Activated CD8-positive, alpha-beta memory T cell treated with anti-CD3 and anti-CD28 coated beads for 24 hours (primary cell): ENCODE measurements around the gene PXYLP1.
"Not testable (repeated sequence)": the region's sequence is repeated elsewhere in the genome, so short reads cannot be mapped to it uniquely, and the experiment has no call there.

Experiments
- DNase-seq: peaks from one replicate; pipeline ENCODE4 v3.0.0-alpha.2; 2020

Gene PXYLP1

DNA sequence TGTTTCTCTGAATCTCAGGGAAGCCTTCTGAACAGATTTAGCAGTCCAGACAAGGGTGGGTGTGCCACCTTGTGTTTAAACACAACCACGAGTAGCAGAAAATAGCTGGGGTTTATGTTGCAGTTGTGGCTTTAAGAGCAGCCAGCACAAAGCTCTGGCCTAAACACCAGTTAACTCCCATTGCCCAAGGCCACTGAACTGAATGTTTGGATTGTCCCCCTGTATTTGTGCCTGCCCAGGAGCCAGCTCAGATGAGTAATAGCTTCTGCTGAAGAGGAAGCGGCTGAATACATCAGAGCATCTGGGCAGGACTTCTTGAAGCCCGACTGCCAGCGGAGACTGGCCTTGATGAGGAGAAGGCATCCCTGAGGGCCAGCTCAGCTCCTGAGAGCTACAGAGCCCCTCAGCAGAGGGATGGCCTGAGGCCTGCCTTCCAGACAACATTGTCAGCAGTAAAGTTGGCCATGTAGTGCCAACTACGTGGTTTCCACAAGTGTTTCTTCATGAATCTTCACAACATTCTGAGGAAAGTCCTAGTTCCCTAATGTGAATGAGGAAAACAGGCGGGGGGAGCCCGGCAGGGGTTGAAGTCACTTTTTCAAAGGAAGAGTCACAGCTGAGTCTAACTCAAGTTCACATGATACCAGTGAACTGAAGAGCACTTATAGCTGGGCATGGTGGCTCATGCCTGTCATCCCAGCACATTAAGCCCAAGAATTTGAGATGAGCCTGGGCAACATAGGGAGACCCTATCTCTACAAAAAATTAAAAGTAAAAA lies 70.9 kb downstream of the PXYLP1 start:
- no peak for DNase-seq

DNA sequence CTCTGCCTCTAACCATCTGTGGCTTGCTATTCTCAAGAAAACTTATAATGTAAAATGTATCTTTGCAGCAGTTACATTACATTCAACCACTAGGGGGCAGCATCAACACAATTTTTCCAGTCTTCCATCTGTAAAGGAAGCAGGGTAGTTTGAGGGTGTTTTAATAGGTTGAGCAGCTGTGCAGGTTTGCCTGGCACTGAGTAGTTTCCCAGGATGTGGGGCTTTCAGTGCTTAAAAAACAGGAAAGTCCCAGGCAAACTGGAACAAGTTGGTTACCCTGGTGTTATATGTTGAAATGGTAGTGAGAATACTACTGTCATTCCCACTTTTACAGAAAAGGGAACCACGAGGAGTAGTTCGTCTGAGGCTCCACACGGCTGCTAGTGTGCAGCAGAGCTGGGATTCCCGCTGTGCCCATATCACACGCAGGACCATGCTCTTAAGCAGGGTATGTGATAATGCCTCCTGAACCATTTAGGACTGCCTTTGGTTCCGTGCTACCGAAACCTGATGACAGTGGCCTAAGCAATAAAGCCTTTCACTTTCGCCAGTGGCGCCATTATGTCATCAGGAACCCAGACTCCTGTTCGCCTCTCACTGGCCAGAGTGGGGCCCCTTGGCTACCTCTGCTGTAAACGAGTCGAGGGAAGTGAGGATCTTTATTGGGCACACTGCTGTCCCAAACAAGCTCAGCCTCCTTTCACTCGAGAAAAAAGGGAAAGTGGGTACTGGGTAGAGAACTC lies 72.0 kb downstream of the PXYLP1 start:
- DNase-seq, result no peak

DNA sequence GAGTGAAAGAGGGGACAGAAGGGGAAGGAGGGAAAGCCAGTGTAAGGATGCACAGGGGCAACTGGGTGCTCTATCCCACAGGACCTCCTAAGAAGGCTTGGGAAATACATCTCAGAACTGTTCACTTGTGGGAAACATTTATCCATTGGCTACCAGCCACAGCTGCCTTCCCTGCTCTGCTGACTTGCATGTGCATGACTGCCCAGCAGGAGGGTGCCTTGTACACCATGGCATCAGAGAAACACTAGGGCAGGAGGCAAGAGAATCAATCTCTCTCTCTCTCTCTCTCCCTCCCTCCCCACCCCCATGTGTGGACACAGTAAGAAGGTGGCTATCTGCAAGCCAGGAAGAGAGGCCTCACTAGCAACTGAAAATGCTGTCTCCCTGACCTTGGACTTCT lies 73.8 kb downstream of the PXYLP1 start:
- DNase-seq, result no peak

DNA sequence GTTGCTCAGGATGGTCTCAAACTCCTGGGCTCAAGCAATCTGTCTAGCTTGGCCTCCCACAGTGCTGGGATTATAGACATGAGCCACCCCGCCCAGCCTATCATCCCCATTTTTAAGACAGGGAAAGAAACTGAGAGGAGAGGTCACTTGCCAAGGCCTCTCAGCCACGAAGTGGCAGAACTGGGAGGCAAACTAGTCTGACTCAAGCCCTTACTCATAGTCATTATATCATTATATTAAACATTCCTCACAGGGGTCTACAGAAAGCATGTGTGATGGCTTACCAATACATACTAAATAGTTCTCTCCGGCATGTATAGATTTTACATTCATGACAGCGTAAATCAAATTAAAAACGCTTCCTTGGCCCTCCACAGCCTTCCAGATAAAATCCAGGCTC lies 74.7 kb downstream of the PXYLP1 start:
- no peak for DNase-seq

DNA sequence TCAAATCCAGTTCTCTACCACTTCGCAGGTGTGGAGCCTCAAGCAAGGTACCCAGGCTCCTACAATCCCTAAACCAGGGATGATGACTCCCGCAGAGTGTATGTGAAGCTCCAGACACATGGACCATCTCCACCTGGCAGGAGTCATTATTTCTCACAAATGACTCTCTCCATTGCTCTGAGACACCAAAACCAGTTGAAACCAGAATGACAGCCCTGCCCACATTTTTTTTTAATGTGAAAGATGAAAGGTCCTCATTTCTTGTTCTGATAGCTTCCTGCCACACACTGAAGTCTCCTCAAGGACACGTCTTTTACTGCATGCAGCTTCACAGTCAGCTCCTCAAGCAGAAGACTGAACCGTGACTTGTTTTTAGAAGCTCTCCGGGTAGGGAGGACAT lies 75.3 kb downstream of the PXYLP1 start:
- peak; percentile 67 for DNase-seq

DNA sequence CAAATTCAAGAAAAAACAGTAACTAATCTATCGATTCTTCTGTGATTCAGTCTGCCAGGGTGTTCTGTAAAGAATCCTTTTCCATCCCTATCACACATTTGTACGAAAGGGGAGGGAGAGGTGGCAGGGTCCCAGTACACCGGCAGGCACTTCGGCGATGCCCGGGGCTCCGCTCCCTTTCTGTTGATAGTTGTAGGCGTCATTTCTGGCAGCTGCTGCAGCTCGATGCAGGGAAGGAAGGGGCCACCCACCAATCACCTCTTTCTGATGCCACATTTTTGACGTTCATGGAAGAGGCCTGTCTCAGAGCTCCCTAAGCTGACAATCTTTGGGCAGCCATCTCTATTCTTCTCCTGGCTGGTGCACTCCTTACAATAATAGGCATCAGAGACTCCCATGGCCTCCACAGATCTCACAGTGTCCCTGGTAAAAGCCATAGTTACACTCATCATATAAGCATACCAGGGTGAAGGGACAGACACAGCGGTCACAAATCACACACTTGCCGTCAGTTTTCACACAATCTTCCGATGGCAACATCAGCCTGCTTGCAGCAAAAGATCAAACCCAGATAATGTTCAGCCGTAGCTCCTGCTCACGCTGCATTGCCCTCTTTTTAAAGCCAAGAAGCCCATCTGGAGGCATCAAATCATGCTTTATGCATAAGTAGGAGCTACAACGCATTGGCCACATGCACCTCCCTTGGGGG lies 75.9 kb downstream of the PXYLP1 start:
- peak; percentile 71 for DNase-seq

DNA sequence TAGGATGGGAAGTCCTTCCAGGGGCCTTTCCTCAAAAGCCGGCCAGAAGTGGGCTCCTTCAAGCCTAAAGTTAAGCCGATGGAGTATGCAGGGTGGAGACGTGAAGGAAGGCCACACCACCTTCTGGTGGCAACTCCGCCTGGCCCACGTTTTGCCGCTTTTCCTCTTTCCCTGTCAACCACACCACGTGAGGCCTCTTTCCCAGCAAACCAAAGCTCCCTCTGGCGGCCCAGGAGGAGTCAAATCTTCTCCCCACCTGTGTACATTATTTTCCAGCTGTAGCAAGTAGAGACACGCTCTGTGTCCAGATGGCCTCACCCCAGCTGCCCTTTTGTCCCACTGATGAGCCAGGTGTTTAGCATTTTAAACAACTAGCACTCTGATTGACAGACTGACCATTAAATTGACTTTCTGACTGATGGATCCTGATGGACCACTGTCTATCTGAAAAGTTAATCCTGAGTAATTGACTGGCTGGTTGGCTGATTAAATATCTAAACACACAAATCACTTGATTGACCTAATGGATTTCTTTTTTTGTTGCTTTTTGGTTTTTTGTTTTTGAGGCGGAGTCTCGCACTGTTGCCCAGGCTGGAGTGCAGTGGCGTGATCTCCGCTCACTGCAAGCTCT lies 77.1 kb downstream of the PXYLP1 start:
- DNase-seq, result no peak

DNA sequence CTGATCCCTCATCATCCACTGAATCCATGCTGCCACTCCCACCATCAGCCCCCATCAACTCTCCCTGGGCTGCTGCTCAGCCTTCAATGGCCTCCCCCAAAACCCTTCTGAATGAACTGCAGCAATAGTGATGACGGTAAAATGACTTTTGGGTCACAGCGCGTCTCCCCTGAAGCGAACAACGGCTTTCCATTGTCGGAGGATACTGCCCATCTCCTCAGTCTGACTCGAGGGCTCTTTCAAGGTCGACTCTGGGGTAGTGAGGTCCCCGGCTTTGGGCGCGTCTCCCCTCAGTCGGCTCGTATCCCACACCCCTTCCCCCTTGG lies 79.5 kb downstream of the PXYLP1 start:
- DNase-seq, result no peak

DNA sequence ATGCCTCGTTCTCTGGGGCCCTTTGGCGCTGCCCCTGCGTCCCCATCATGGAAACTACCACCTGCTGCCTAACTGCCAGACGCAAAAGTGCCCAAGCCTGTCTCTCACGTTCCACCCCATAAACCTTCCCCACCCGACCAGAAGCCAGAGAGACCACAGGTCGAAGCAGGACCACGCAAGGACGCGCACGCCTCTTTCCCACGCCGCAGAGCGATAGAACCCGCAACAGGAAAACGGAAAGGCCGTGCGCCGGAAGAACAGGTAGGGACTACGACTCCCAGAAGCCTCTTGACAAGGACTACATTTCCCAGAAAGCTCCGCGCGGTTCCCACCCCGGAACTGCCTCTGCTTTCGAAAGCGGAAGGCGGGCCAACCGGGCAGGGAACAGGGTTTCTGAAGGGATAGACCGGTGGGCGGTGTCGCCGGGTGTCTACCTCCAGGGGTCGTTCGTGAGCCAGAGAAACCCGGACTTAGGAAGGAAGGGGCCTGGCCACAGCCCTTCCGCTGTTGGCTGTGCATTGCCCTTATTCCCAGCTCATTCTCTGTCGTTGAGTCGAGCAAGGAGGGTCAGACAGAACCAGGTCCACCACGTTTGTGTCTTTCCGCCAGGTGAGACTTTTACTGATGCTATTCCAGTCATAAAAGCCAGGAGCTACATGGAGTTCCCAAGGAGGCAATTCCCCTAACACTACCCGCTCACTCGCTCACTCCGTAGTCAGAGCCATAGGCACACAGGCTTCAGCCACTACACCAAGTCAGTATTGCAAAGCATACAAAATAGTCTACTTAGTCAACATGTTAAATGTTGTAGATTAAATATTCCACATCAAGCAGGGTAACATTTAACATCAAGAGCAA lies 80.1 kb downstream of the PXYLP1 start:
- DNase-seq, result peak; percentile 98

DNA sequence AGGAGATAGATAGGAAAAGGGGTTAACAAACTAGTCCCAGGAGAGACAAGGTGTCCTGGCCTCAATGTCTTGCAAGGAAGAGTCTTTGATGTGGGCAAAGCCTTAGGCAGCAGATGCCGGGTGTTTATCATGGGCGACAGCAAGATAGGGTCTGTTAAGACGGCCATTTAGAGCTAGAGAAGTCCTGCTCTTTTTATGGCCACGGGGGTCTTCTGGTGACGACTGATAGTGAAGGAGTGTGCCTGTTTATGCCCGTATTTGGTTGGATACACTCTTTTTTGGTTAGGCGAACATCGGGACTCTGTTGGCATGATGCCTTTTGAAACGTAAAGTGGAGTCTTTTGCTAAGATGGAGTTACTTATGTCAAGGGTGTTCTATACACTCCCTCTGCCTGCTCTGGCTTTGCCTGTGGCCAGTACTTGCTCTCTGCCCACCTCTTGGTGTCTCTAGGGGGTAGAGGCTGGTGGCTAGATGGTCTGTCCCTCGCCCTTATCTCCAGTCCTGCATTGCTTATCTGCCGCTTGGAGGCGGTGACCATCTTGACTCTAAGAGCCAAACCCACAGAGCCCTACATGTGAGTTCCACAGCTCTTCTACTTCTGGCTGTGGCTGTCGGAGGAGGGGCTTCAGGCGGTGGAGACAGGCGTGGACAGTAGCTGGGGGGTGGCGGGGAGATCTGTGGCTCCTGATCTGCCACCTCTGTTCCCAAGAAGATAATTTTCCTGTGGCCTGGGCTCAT lies 80.9 kb downstream of the PXYLP1 start:
- no peak for DNase-seq

DNA sequence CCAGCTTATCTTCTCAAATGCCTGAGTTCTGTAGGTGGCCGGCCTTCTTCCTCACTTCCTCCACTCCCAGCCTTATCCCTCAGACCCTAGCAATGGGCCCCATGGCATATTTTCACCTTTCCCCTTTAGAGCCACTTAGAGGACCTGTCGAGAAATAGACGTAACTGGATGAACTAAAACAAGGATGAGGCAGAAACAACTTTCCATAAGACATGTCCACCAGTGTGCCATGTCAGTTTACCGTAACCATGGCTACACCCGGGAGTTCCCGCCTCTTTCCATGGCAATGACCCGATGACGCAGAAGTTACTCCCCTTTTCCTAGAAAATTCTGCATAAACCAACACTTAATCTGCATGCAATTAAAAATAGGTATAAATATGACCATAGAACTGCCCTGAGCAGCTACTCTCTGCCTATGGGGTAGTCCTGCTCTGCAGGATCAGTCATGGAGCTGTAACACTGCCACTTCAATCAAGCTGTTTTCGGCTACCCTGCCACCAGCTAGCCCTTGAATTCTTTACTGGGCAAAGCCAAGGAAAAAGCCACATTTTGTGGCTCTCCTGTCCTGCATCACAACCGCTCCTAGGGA lies 81.6 kb downstream of the PXYLP1 start:
- no peak for DNase-seq

DNA sequence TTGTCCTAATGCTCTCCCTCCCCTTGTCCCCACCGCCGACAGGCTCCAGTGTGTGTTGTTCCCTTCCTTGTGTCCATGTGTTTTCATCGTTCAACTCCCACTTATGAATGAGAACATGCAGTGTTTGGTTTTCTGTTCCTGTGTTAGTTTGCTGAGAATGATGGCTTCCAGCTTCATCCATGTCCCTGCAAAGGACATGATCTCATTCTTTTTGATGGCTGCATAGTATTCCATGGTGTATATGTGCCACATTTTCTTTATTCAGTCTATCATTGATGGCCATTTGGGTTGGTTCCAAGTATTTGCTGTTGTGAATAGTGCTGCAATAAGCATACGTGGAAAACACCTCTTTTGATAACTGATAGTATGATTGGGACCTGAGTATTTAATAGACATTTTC lies 82.8 kb downstream of the PXYLP1 start:
- DNase-seq, result not testable (repeated sequence)

DNA sequence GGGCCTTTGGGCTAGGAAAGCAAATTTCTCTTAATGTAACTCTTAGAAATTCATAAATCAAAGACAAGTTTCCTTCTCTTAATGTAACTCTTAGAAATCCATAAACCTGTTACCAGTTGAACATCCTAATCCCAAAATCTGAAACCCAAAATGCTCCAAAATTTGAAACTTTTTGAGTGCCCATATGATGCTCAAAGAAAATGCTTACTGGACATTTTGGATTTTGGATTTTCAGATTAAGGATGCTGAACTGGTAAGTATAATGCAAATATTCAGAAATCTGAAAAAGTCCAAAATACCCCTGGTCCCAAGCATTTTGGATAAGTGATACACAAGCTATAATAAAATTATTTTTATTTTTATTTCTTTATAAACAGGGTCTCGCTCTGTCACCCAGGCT lies 85.2 kb downstream of the PXYLP1 start:
- no peak for DNase-seq

DNA sequence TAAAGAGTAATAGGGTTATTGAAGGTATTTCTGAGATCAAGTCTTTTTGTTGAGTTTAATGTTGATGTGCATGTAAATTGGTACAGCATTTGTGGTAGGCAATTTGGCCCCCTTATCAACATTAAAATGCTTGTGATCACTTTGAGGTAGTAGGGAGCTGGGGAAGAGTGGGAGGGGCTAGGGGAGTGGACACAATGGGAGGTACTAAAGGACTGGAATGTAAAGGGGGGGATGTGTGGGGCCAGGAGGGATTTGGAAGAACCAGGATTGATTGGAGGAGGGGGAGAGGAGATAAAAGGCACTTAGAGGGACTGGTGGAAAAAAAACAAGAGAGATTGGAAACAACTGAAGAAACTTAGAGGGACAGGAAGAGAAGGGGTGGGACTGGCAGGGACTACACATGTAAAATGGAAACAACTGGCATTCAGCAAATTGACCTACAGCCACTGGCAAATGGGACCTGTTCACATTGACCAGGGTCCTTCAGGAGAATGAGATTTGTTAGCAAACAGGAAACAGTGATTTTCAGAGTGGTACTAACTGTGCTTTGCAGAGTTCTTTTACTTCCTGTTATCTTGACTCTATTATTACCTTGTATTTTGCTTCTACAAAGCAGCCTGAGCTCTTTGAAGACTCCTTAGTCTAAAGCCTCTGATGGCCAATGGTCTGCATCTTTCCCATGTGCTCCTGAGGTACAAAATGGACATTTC lies 88.9 kb downstream of the PXYLP1 start:
- DNase-seq, result no peak

DNA sequence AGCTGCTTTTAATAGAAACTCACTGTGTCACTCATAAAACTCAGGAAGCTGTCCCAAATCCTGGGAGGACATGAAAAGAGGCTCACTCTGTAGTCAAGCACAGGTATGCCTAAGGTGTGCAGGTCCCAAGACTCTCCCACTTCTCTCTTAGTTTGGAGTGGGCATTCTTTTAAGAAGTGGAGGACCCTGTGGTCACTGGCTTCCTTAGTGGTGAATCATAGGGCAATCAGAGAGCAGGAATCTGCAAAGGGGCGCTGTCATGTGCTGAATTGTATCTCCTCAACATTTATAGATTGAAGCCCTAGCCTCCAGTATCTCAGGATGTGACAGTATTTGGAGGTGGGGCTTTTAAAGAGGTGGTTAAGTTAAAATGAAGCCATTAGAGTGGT lies 89.5 kb downstream of the PXYLP1 start:
- DNase-seq, result no peak

DNA sequence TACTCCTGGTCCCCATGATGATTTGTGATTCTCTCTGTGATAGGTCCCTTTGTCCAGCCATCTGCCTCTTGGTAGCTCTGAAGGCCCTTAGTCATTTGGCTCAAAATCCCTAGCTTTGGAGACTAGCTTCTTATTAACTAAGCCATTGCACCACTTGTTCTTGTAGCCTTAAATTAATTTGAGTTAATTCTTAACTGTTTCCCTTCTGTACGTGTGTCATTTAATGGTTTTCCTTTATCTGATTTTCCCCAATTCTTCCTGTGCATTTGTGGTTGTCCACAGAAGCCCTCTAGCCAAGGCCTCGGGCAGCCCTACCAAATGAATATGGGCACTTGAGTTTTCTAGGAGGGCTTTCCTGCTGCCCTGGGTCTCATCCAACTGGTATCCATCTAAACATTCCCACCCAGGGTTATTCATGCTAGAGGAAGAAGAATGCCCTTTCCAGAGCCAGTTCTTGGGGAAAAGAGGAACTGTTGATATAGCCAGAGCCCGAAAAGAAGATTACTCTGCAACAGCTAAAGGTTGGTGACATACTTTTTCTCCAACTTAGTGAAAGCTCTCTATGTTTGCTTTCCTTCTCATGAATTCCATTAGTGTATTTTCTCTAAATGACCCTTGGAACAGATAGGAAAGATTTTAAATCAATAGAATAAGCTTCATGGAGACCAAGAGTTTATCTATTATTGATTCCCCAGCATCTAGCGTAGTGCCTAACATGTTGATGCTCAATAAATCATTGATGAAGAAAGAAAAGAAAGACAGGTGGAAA lies 92.5 kb downstream of the PXYLP1 start:
- no peak for DNase-seq

DNA sequence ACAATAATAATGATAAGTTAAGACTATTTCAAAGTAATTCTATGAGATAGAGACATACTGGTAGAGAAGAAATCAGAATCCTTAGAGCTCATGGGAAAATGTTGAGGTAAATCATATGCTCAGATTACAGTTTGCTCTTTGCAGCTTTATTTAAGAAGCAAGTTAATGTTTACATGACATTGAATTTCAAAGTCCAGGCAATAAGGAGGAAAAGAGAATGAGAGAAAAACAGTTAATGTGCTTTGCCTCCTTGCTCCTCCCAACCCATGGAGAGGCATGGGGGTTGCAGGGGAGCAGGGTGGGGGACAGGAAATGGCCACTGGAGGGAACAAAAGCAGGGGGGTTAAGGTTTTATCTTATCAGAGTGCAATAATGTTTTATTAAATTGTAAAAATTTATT lies 94.5 kb downstream of the PXYLP1 start:
- DNase-seq, result no peak

DNA sequence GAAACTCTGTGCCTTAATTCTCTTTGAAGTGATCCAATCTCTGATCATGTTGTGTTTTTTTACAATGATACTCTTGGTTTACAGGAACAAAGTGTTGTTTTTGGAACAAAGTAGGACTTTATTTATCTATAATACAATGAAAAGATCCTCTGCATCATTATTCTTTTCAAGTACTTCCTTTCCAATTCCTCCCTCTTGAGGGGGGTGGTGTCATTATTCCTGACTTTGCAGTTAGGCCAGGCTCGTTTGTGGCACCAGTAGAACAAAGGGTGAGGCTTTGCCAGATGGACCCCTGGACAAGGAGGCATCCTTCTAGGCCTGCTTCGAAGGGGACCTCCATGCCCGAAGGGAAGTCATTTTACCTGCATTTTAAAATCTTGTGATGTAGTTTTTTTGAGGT lies 95.0 kb downstream of the PXYLP1 start:
- no peak for DNase-seq

DNA sequence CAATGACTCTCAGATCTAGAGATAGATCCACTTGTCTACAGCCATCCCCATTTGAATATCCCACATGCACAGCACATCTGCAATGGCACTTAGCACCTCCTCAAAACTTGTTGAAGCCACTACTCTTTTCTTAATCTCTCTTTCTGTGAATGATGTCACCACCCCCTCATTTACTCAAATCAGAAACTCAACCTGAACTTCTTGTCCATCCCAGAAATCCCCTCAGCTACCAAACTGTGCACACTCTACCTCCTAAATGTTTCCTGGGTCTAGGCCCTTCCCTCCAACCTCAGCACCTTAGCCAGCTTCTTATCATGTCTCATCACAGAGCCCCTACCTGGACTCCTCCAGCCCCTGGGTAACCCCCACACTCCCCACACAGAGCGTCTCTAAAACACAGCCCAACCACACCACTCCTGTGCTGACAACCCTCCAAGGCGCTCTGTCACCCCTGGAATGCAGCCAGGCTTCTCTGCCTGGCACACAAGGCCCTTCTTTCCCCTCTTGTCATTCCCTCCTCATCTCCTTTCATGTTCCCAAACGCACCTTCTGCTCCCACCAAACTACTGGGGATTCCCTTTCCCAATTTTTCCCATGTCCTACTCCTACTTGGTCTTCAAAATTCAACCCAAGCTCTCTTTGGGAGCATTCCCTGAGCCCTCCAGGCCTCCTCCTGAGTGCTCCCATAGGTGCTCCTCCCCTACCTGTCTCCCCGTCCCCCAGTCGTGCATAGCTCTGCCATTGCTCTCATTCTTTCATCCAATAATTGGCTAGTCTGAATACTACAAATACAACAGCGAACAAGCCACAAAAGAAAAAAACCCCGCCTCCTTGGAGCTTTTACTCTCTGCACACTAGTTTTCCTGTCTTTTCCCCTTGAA lies 96.9 kb downstream of the PXYLP1 start:
- DNase-seq, result no peak
